AG04450 (cell line): ENCODE data around the gene N4BP3. TPM values are rescaled to one million over a fixed set of nuclear protein-coding genes. Genes with fewer than 3 reads are reported as not detected.

ENCODE experiments used
- CTCF ChIA-PET: fragments of 300-600, 350-600 bp; formaldehyde crosslinking; extraction: SDS; loops from one replicate; lab custom pipeline; 2022; ENCODE audit warnings: antibody characterized with exemption, inconsistent platforms; lab: Charles Lee
- POLR2A ChIA-PET: fragments of 350-600 bp; formaldehyde crosslinking; extraction: SDS; loops from one replicate; lab custom pipeline; 2021; ENCODE audit warnings: antibody characterized with exemption, inconsistent platforms; lab: Yijun Ruan, JAX
- DNase-seq: peaks from one replicate; pipeline ENCODE4 v3.0.0-alpha.2; 2011; ENCODE audit warnings: low read depth, low spot score
- H3K27ac ChIP-seq: one replicate; pipeline ENCODE4 v1.5.1; 2012; ENCODE audit warnings: low read depth, low read length, control low read depth
- H3K27me3 ChIP-seq: one replicate; pipeline ENCODE4 v1.6.0; 2012; ENCODE audit warnings: low read length; ENCODE audit not compliant: control insufficient read depth, insufficient read depth
- H3K4me3 ChIP-seq: 2 replicates; pipeline ENCODE4 v1.5.1; 2011; ENCODE audit warnings: mild to moderate bottlenecking, low read depth, low read length, control low read depth
- H3K9me3 ChIP-seq: 2 replicates; pipeline ENCODE4 v1.5.1; 2012; ENCODE audit warnings: low read length; ENCODE audit not compliant: control insufficient read depth, insufficient read depth
- CTCF ChIP-seq: IDR thresholded peaks from 2 replicates; pipeline ENCODE4 v1.5.1; 2011; ENCODE audit warnings: low read depth, low read length, control low read depth, inconsistent platforms
- polyA plus RNA-seq: library from polyadenylated mRNA; depleted of rRNA; stranded (reverse); fragments of >200 nt; gene quantifications from 2 replicates; pipeline ENCODE4 v1.2.3, GENCODE V29; 2011

N4BP3 gene
- polyA plus RNA-seq, 1 experiment: 0.29 TPM

- TF ChIP-seq CTCF: no peak
- DNase-seq: peak; percentile 98
- POLR2A ChIA-PET: interaction anchor here (0.8 to 2.0 kb wide), 5 partner anchors 10 to 78 kb away, joined by 3 to 20 read pairs (median 5); partner anchors contain the start of genes HNRNPAB and RMND5B
- H3K27me3 ChIP-seq: no peaks in the 10 kb centered on the region
- CTCF ChIA-PET: interaction anchor here (0.7 to 6.0 kb wide), 6 partner anchors 8 to 1014 kb away, joined by 3 to 39 read pairs (median 4); no protein-coding TSS in a partner anchor
- peak within 1 kb of the TSS; percentile 52 for H3K27ac ChIP-seq
- no peaks in the 10 kb centered on the region; the same call in 1 of the 2 replicates for H3K9me3 ChIP-seq
- H3K4me3 ChIP-seq: peak within 1 kb of the TSS; percentile 61
These were observed 40.4 kb downstream of the N4BP3 start, which contains the start of gene NHP2 for GRCh38 chr5:178153530-178154340. Gene NHP2, minus strand, starts transcription at chr5:178153885. Its CDS starts 68 bp downstream, at chr5:178153817.

GRCh38 chr5:178155065-178155464, 41.7 kb downstream of the N4BP3 start:
- H3K9me3 ChIP-seq: no peaks in the 10 kb centered on the region; the same call in 1 of the 2 replicates
- ChIA-PET POLR2A (interaction anchor here (1.5 kb wide), 1 partner anchor 49 kb away, joined by 4 read pairs; the partner anchor contains the start of gene HNRNPAB), CTCF (interaction anchor here (0.9 to 6.0 kb wide), 3 partner anchors 34 to 548 kb away, joined by 3 to 39 read pairs (median 6); no protein-coding TSS in a partner anchor)
- no peaks in the 10 kb centered on the region for H3K27me3 ChIP-seq
- TF ChIP-seq CTCF: no peak
- H3K27ac ChIP-seq: no peak overlapping the region
- no peak overlapping the region for H3K4me3 ChIP-seq
- no peak for DNase-seq

DNA sequence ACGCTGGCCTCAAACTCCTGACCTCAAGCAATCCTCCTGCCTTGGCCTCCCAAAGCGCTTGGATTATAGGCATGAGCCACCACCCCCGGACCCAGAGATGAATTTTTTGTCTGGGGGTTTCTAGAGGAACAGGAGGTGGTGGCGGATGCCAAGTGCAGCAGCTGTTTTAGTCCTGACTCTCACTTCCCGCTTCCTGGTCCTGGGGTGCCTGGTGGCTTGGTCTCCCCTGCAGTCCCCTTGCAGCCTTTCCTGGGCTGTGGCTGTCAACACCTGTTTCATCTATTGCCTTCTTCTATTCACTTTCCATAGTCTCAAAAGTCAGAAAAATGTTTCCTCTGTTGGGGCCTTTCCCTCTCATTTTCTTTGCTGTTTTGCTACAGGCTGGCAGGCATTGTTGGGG, 46.8 kb downstream of the N4BP3 start:
- ChIA-PET POLR2A (no interaction called here), CTCF (interaction anchor here (1.0 kb wide), 1 partner anchor 85 kb away, joined by 3 read pairs; no protein-coding TSS in a partner anchor)
- no peaks in the 10 kb centered on the region; the same call in 1 of the 2 replicates for H3K9me3 ChIP-seq
- no peak for DNase-seq
- H3K4me3 ChIP-seq: no peak overlapping the region
- TF ChIP-seq CTCF: no peak
- H3K27me3 ChIP-seq: peaks cover 21% of the 10 kb centered on the region
- H3K27ac ChIP-seq: no peak overlapping the region

DNA sequence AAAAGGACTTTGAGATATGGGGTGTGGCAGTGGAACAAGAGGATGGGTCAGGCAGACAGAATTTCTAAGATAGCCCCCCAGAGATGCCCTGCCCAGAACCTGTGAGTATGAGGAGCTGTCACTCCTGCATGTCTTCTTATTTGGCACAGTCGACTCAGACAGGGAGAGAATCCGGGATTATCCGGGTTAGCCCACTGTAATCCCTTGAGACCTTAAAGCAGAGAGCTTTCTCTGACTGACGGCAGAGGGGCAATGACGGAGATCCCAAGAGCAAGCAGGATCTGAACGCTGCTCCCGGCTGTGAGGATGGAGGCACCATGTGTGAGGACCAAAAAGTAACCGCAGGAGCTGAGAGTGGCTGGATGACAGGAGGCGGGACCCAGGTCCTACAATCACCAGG, 49.1 kb downstream of the N4BP3 start:
- no peak overlapping the region for H3K4me3 ChIP-seq
- DNase-seq: no peak
- H3K27me3 ChIP-seq: peaks cover 36% of the 10 kb centered on the region
- POLR2A ChIA-PET: no interaction called here
- H3K27ac ChIP-seq: no peak overlapping the region
- TF ChIP-seq CTCF: no peak
- CTCF ChIA-PET: interaction anchor here (0.5 to 2.8 kb wide), 3 partner anchors 65 to 87 kb away, joined by 3 to 38 read pairs (median 4); no protein-coding TSS in a partner anchor
- H3K9me3 ChIP-seq: no peaks in the 10 kb centered on the region; the same call in 1 of the 2 replicates
